HG02885 (cell line): ENCODE results near the gene CHRNE.
A peak's percentile ranks its signal among the peaks of the same experiment; 100 is the strongest.
"Not testable (repeated sequence)": the region's sequence is repeated elsewhere in the genome, so short reads cannot be mapped to it uniquely, and the experiment has no call there.

Source experiments
- ATAC-seq: cut with Tn5 transposase; IDR thresholded peaks from one replicate; pipeline ENCODE4 v1.9.1; 2021; ENCODE audit warnings: mild to moderate bottlenecking; ENCODE audit not compliant: unreplicated experiment, poor library complexity

CHRNE gene

GRCh38 chr17:4939796-4940554 lies 37.1 kb upstream of the CHRNE start, which contains the start of the genes RNF167 and SLC25A11:
Gene RNF167, plus strand, starts transcription at chr17:4940268. Its CDS starts 642 bp downstream, at chr17:4940910.
Gene SLC25A11, minus strand, starts transcription at chr17:4940046. Its CDS starts 136 bp downstream, at chr17:4939910.
- peak; percentile 81 for ATAC-seq

- ATAC-seq, result peak; percentile 6
These were observed 36.6 kb upstream of the CHRNE start for GRCh38 chr17:4939546-4939795.

GRCh38 chr17:4938688-4939545 lies 36.0 kb upstream of the CHRNE start:
- no peak for ATAC-seq

DNA sequence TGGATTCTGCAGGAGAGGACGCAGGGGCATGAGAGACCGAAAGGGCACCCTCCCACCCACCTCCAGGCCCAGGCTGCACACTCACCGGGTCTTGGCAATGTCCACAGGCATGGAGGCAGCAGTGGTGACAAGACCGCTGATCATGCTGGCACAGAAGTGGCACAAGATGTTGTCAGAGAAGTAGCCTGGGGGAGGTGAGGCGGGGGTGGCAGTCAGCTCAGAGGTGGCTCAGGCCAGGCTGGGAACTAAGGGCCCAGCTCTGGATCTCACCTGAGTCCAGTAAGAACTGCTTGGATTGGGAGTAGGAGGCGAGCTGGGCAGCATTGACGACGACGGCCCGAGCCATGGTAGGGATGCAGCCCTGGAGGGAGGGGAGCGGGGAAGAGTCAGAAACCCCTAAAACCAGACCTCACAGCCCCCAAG lies 35.2 kb upstream of the CHRNE start:
- ATAC-seq, result no peak

- no peak for ATAC-seq
These were observed 34.7 kb upstream of the CHRNE start for GRCh38 chr17:4937553-4937952.

DNA sequence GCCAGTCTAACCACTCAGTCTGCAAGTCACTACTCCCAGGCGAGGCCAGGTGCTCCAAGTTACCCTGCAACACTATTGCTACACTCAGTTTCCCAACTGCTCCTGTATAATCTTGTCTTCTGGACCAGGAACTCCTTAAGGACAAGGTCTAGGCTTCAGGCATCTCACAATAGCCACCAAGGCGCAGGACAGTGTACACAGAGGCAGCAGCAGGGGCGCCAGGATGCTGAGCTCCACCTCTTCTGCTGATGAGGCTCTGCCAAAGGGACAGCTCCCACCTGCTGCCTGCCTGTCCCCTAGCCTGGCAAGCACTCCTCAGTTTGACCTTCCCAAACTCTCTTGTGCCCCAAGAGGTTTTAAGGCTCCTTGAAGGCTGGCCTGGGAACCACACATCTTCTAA lies 33.5 kb upstream of the CHRNE start:
- no peak for ATAC-seq

DNA sequence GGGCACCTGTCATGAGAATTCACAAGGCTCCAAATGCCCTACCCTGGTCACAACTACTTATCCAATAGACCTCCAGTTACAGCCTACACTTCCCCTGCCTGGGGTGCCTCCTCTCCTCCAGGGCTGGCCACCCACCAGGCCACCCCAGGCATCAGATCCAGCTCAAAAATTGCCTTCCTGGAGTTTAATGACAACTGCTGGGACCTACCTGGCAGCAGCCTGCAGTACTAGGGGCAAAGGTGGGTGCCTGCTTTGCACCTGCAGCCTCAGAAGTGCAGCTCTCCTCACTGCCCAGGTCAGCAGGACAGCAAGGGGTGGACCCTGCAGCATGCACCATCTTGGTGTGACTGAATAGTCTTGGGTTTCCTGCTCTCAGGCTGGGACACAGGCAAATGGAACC lies 32.8 kb upstream of the CHRNE start:
- no peak for ATAC-seq

GRCh38 chr17:4934173-4934979 lies 31.5 kb upstream of the CHRNE start:
- no peak for ATAC-seq

DNA sequence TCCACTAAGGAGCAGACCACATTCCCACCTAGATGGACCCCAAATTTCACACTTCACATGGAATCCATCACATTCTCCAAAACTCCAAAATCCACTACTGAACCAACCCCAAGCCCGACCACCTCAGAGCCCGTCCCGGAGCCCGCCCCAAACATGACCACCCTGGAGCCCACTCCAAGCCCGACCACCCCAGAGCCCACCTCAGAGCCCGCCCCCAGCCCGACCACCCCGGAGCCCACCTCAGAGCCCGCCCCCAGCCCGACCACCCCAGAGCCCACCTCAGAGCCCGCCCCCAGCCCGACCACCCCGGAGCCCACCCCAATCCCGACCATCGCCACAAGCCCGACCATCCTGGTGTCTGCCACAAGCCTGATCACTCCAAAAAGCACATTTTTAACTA lies 30.7 kb upstream of the CHRNE start:
- ATAC-seq, result no peak

DNA sequence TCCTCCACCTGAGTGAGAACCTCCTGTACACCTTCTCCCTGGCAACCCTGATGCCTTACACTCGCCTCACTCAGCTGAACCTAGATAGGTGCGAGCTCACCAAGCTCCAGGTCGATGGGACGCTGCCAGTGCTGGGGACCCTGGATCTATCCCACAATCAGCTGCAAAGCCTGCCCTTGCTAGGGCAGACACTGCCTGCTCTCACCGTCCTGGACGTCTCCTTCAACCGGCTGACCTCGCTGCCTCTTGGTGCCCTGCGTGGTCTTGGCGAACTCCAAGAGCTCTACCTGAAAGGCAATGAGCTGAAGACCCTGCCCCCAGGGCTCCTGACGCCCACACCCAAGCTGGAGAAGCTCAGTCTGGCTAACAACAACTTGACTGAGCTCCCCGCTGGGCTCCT lies 29.9 kb upstream of the CHRNE start:
- no peak for ATAC-seq

GRCh38 chr17:4931963-4932362 lies 29.1 kb upstream of the CHRNE start, which contains the start of gene GP1BA:
Gene GP1BA, plus strand, starts transcription at chr17:4932277. Its CDS starts 328 bp downstream, at chr17:4932605.
- ATAC-seq, result no peak

DNA sequence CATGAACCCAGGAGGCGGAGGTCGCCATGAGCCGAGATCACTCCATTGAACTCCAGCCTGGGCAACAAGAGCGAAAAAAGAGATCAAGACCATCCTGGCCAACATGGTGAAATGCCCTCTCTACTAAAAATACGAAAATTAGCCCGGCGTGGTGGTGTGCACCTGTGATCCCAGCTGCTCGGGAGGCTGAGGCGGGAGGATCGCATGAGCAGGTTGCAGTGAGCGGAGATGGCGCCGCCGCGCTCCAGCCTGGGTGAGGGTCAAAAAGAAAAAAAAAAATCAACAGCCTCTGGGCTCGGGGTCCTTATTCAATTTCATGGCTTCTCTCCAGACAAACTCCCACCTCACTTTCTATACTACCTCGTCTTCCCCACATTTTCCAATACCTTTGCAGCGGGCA lies 26.0 kb upstream of the CHRNE start:
- no peak for ATAC-seq

- ATAC-seq, result not testable (repeated sequence)
These were observed 23.9 kb upstream of the CHRNE start for GRCh38 chr17:4926577-4927335.

GRCh38 chr17:4921320-4921719 lies 18.4 kb upstream of the CHRNE start:
- ATAC-seq, result no peak

DNA sequence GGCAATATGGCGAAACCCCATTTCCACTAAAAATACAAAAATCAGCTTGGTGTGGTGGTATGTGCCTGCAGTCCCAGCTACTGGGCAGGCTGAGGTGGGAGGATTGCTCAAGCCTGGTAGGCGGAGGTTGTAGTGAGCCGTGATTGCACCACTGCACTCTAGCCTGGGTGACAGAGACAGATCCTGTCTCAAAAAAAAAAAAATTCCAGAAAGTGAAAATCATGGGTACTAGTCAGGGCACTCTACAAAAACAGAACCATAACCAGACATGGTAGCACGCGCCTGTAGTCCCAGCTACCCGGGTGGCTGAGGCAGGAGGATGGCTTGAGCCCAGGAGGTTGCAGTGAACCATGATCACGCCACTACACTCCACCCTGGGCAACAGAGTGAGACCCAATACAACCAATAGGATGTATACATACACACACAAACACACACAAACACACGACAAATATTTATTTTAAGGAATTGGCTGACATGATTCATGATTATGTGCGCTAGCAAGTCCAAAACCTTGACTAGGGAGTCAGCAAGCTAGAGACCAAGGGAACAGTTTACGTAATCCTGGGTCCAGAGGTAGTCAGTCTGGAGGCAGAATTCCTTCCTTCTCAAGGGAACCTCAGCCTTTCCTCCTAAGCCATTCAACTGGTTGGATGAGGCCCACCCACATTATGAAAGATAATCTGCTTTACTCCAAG lies 17.6 kb upstream of the CHRNE start:
- no peak for ATAC-seq

- no peak for ATAC-seq
These were observed 16.7 kb upstream of the CHRNE start for GRCh38 chr17:4919511-4920047.

DNA sequence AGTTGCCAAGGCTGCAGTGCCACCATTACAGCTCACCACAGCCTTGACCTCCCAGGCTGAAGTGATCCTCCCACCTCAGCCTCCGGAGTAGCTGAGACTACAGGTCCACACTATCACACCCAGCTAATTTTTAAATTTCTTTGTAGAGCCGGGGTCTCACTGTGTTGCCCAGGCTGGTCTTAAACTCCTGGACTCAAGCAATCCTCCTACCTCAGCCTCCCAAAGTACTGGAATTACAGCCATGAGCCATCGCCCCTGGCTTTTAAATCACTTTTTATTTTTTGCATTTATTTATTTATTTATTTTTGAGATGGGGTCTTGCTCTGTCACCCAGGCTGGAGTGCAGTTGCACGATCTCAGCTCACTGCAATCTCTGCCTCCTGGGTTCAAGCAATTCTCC lies 11.7 kb upstream of the CHRNE start:
- ATAC-seq, result not testable (repeated sequence)

GRCh38 chr17:4913994-4914393 lies 11.1 kb upstream of the CHRNE start:
- no peak for ATAC-seq
